Kasumi-1 (cell line): ENCODE results near the gene FRY.
A peak's percentile ranks its signal among the peaks of the same experiment; 100 is the strongest.

Experiments used
- DNase-seq, 2 experiments: peaks; one replicate each; lab custom pipeline; 2025; lab: John Stamatoyannopoulos, UW

The FRY gene

GRCh38 chr13:32216281-32216680, 184.7 kb downstream of the FRY start:
- DNase-seq = no peak

- no peak for DNase-seq
Observed at GRCh38 chr13:32222046-32222676, 190.6 kb downstream of the FRY start.

GRCh38 chr13:32224916-32225315, 193.3 kb downstream of the FRY start:
- no peak for DNase-seq

GRCh38 chr13:32225481-32225931, 193.9 kb downstream of the FRY start:
- DNase-seq = no peak

GRCh38 chr13:32228330-32229041, 196.9 kb downstream of the FRY start:
- no peak for DNase-seq

- no peak for DNase-seq
Observed at GRCh38 chr13:32229443-32229842, 197.9 kb downstream of the FRY start.

GRCh38 chr13:32232263-32232662, 200.7 kb downstream of the FRY start:
- no peak for DNase-seq

- no peak for DNase-seq
Observed at GRCh38 chr13:32233062-32233461, 201.5 kb downstream of the FRY start.

- DNase-seq = no peak
Observed at GRCh38 chr13:32234914-32235313, 203.3 kb downstream of the FRY start.

GRCh38 chr13:32237681-32238080, 206.1 kb downstream of the FRY start:
- no peak for DNase-seq

- DNase-seq = no peak
Observed at GRCh38 chr13:32243695-32244094, 212.1 kb downstream of the FRY start.

GRCh38 chr13:32245555-32245954, 214.0 kb downstream of the FRY start:
- DNase-seq = no peak

GRCh38 chr13:32246468-32246867, 214.9 kb downstream of the FRY start:
- peak; percentile 46 to 64 for DNase-seq

- no peak for DNase-seq
Observed at GRCh38 chr13:32247887-32248286, 216.3 kb downstream of the FRY start.

- no peak for DNase-seq
Observed at GRCh38 chr13:32248801-32249200, 217.2 kb downstream of the FRY start.

GRCh38 chr13:32252812-32253438, 221.4 kb downstream of the FRY start:
- no peak for DNase-seq

GRCh38 chr13:32253911-32254399, 222.4 kb downstream of the FRY start:
- no peak for DNase-seq

GRCh38 chr13:32254416-32254815, 222.8 kb downstream of the FRY start:
- no peak for DNase-seq

GRCh38 chr13:32254916-32255723, 223.5 kb downstream of the FRY start:
- DNase-seq = no peak

GRCh38 chr13:32255724-32256109, 224.1 kb downstream of the FRY start:
- DNase-seq = no peak

- no peak for DNase-seq
Observed at GRCh38 chr13:32256243-32256642, 224.7 kb downstream of the FRY start.

- DNase-seq = no peak
Observed at GRCh38 chr13:32257649-32258048, 226.1 kb downstream of the FRY start.
